Naive thymus-derived CD8-positive, alpha-beta T cell (primary cell): Measurements from ENCODE around the gene HLA-DQB1. TPM values are rescaled to one million over a fixed set of nuclear protein-coding genes. Genes with fewer than 3 reads are reported as not detected.
"Not testable (repeated sequence)": the region's sequence is repeated elsewhere in the genome, so short reads cannot be mapped to it uniquely, and the experiment has no call there.

Experiments used
- ATAC-seq, 2 donors: fragments of 150-1000 bp; cut with Tn5 transposase in 1 of 2; sonication (Bioruptor Pico), chemical (Tn5 transposase) in 1 of 2; 1 replicate in 1 of 2; 2 replicates in 1 of 2; pipeline ENCODE4 v1.10.0; 2021; ENCODE audit warnings: mild to moderate bottlenecking in 2 of 2, moderate library complexity in 2 of 2
- POLR2A ChIA-PET: fragments of 350-600 bp; sonication (Branson Sonifier 250); formaldehyde crosslinking; loops from one replicate; lab custom pipeline; 2021; ENCODE audit warnings: antibody characterized with exemption; lab: Charles Lee
- DNase-seq, 10 donors: peaks; one replicate each; pipeline versions ENCODE4 v3.0.0 to v3.0.0-alpha.2; 2020 to 2022
- H3K27ac Mint-ChIP-seq, 10 donors: one replicate each; pipeline ENCODE4 v1.8.0; 2020 to 2022; ENCODE audit warnings: mild to moderate bottlenecking in 10 of 10, mixed read lengths in 10 of 10, moderate library complexity in 4 of 10, inconsistent platforms in 1 of 10
- H3K27me3 Mint-ChIP-seq, 5 donors: one replicate each; pipeline ENCODE4 v1.8.0; 2021 to 2022; ENCODE audit warnings: mixed read lengths in 5 of 5
- H3K36me3 Mint-ChIP-seq, 3 donors: one replicate each; pipeline ENCODE4 v1.8.0; 2020 to 2022; ENCODE audit warnings: mixed read lengths in 3 of 3, mild to moderate bottlenecking in 2 of 3, inconsistent platforms in 1 of 3
- H3K4me1 Mint-ChIP-seq, 4 donors: one replicate each; pipeline ENCODE4 v1.8.0; 2021 to 2022; ENCODE audit warnings: mixed read lengths in 4 of 4
- H3K4me3 Mint-ChIP-seq, 10 donors: one replicate each; pipeline ENCODE4 v1.8.0; 2020 to 2022; ENCODE audit warnings: mild to moderate bottlenecking in 10 of 10, mixed read lengths in 10 of 10, moderate library complexity in 6 of 10, inconsistent platforms in 1 of 10
- H3K9me3 Mint-ChIP-seq, 9 donors: one replicate each; pipeline ENCODE4 v1.8.0; 2020 to 2022; ENCODE audit warnings: mixed read lengths in 9 of 9, mild to moderate bottlenecking in 3 of 9, inconsistent platforms in 1 of 9, moderate library complexity in 1 of 9
- polyA plus RNA-seq, 3 donors: library from polyadenylated mRNA; unstranded; fragments of 300-500 nt; fragmentation: Illumina TruSeq; gene quantifications; one replicate each; pipeline ENCODE4 v1.2.3, GENCODE V29; 2021
- total RNA-seq, 8 experiments: library from RNA in 2 of 8; stranded (reverse) in 2 of 8; gene quantifications; one replicate each; pipeline ENCODE4 v1.2.3 and lab custom pipeline; 2021 to 2026

HLA-DQB1 gene
- total and polyA plus RNA-seq, 5 experiments from 2014 or later, result 1.4 to 22.9 (median 13.6) TPM

DNA sequence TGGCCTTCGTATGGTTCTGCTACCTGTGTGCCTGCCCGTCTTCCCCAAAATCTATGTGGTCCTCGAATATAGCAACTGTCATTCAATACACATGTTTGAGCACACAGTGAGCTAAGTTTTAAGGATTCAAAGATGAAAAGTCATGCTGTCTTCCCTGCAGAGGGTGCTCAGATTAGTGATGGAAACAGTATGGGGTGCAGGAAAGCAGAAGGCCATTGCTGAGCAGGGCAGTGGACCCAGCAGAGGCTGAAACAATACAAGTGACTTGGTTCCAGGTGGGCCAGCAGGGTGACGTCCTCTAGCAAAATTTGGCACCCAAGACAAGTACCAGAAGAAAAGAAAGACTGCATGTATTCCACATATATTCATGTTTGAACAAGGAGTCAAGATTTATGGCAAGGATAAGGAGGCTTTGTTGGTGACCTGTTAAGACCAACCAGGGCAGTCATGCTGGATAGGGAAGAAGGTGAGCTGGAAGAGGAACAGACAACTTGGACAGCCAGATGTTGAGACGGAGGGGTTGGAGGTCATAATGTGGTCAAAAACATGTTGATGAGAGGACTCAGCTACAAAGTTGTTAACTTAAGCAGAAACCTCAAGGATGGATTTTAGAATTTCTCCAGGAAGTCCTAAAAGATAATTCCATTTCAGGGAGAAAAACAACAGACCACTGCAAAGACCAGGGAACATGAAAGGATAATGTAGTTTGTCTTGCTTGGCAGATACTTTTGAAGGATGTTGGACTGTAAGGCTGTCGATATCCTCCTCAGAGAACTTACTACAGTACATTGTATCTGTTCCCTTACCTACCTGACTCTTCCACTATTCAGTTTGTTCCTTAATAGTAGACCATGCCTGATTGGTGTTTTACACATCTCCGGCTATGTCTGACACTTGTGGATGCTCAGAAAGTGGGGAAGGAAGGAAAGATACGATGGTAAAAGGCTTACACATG, 26.7 kb downstream of the HLA-DQB1 start:
- POLR2A ChIA-PET, result no interaction called here
- ATAC-seq, result no peak
- no peak for DNase-seq
- peaks cover 0 to 2% (median 0%) of the 10 kb centered on the region in 9 donors for H3K9me3 Mint-ChIP-seq
- no peaks in the 10 kb centered on the region for H3K36me3 Mint-ChIP-seq
- H3K27me3 Mint-ChIP-seq, result peaks cover 0 to 17% (median 5%) of the 10 kb centered on the region in 5 donors
- H3K4me3 Mint-ChIP-seq, result peak overlapping the region in 3 of 10 donors; percentile 1 to 90 (median 15)
- peak overlapping the region in 1 of 10 donors; percentile 12 for H3K27ac Mint-ChIP-seq
- H3K4me1 Mint-ChIP-seq, result peaks cover 0 to 64% (median 17%) of the 10 kb centered on the region in 4 donors

DNA sequence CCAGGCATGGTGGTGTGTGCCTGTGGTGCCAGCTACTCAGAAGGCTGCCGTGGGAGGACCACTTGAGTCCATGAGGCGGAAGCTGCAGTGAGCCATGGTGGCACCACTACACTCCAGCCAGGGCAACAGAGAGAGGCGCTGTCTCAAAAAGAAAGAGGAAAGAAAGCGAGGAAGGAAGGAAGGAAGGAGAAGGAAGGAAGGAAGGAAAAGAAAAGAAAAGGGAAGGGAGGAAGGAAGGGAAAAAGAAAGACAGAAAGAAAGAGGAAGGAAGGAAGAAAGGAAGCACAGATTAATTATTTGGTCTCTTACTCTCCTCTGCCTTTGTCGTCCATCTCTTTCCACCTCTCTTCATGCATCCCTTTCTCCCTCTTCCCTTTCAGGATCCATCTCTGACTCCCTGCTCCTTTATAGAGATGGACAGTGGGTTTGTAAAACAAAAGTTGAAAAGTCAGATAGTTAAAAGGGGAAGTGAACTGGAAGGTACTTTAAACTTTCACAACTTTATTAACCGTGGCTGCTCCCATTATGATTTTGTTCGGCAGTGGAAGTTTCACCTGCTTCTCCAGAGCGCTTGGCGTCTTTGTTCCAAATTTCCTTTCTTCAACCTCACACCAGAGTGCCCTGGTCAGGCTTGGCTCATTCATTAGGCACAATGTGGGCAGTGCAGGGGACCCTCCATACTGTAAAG, 27.8 kb downstream of the HLA-DQB1 start:
- peaks cover 0 to 2% (median 0%) of the 10 kb centered on the region in 3 donors for H3K36me3 Mint-ChIP-seq
- POLR2A ChIA-PET, result interaction anchor here (2.8 kb wide), 1 partner anchor 15 kb away, joined by 9 read pairs; no protein-coding TSS in a partner anchor
- H3K27me3 Mint-ChIP-seq, result peaks cover 0 to 17% (median 5%) of the 10 kb centered on the region in 5 donors
- peak overlapping the region in 4 of 10 donors; percentile 56 to 78 (median 66) for H3K27ac Mint-ChIP-seq
- no peaks in the 10 kb centered on the region for H3K9me3 Mint-ChIP-seq
- peak overlapping the region in 3 of 10 donors; percentile 66 to 90 (median 77) for H3K4me3 Mint-ChIP-seq
- peaks cover 0 to 74% (median 20%) of the 10 kb centered on the region in 4 donors for H3K4me1 Mint-ChIP-seq
- ATAC-seq (no peak), DNase-seq (no peak)

DNA sequence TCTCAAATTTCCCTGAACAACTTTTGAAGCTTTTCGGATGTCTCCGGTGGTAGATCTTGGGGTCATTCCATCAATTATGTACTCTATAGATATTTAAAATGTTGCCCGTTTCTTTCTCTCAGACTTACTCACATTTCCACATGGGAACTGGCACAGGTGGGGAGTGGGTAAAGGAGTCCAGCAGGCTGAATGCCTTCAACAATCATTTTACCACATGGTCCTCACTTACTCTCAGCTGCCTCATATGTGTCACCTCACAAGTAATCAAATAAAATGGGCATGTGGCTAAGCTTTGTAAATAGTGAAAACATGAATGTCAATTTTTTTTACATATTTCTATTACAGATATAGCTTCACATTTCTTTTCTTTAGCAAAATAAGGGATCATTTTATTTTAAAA, 28.6 kb downstream of the HLA-DQB1 start:
- Mint-ChIP-seq H3K9me3 (no peaks in the 10 kb centered on the region), H3K27ac (peak overlapping the region in 2 of 10 donors; percentile 60 to 75), H3K27me3 (peaks cover 0 to 17% (median 2%) of the 10 kb centered on the region in 5 donors), H3K4me1 (peaks cover 0 to 69% (median 20%) of the 10 kb centered on the region in 4 donors), H3K4me3 (peak overlapping the region in 2 of 10 donors; percentile 40 to 90), H3K36me3 (peaks cover 0 to 2% (median 0%) of the 10 kb centered on the region in 3 donors)
- POLR2A ChIA-PET, result interaction anchor here (2.8 kb wide), 1 partner anchor 15 kb away, joined by 9 read pairs; no protein-coding TSS in a partner anchor
- ATAC-seq, result no peak
- no peak for DNase-seq

DNA sequence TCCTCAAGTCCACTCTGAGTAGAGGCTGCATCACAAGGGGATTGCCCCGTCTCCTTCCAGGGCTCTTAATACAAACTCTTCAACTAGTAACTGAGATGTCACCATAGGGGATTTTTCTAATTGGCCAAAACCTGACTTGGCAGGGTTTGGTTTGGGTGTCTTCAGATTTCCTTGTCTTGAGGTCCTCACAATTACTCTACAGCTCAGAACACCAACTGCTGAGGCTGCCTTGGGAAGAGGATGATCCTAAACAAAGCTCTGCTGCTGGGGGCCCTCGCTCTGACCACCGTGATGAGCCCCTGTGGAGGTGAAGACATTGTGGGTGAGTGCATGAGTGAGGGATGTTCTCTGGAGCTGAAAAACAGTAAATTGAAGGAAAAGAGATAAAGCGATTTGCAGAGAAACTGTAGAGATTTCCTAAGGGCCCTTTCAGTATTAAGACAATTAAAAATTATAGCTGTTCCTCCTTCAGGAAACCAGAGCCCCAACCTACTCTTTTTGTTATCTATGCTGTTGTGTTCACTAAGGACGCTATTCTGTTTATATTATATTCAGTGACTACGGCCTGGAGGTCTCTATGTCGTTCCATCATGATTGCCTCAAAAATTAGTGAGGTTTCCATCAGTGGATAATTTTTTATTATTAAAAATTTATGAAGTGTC, 29.1 kb downstream of the HLA-DQB1 start, which contains the start of gene HLA-DQA1:
Gene HLA-DQA1 (plus strand): TSS at position 188 of the 662 bp plus-strand sequence. CDS start 53 bp downstream, at position 241.
- peaks cover 0 to 69% (median 18%) of the 10 kb centered on the region in 4 donors for H3K4me1 Mint-ChIP-seq

DNA sequence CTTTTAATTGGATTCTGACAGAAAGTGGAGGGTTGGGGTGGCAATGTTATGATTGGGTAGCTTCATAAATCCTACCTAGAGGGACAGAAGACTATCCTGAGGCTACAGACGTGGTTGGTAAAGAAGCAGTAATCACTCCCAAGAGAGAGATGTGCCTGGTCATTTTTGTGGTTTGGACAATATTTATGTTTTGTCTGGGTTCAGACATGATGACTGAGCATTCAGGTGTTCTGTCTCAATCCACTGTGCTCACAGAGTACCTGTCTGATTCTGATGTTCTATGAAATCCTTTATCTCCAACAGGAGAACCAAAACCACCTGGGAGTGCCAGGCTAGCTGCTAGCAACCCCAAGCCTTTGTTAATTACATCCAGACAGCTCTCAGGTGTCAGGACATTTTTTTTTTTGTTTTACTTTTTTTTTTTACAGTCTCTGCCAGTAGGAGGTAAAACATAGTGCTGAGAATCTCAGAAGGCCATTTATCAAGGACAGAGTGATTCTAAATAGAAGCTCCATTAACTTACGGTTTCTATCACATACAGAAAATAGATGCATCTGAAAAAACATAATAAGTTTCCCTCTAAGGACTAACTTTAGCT, 30.8 kb downstream of the HLA-DQB1 start:
- no peak for ATAC-seq
- Mint-ChIP-seq H3K27me3 (peaks cover 0 to 17% (median 2%) of the 10 kb centered on the region in 5 donors), H3K36me3 (peaks cover 0 to 2% (median 0%) of the 10 kb centered on the region in 3 donors), H3K4me1 (peaks cover 0 to 56% (median 8%) of the 10 kb centered on the region in 4 donors), H3K9me3 (no peaks in the 10 kb centered on the region), H3K4me3 (no peak overlapping the region), H3K27ac (peak overlapping the region in 1 of 10 donors; percentile 45)
- POLR2A ChIA-PET, result interaction anchor here (2.8 kb wide), 1 partner anchor 12 kb away, joined by 9 read pairs; no protein-coding TSS in a partner anchor
- DNase-seq, result no peak

More for the DNA sequence above, 29.1 kb downstream of the HLA-DQB1 start, which contains the start of gene HLA-DQA1:
- peak in 1 of 10 donors; percentile 8 for DNase-seq
- H3K27ac Mint-ChIP-seq, result peak within 1 kb of the TSS in 6 of 10 donors; percentile 8 to 87 (median 78)
- H3K27me3 Mint-ChIP-seq, result peaks cover 0 to 17% (median 2%) of the 10 kb centered on the region in 5 donors
- POLR2A ChIA-PET, result interaction anchor here (2.8 kb wide), 1 partner anchor 14 kb away, joined by 9 read pairs; no protein-coding TSS in a partner anchor
- peak within 1 kb of the TSS in 4 of 10 donors; percentile 50 to 90 (median 69) for H3K4me3 Mint-ChIP-seq
- H3K9me3 Mint-ChIP-seq, result no peaks in the 10 kb centered on the region
- H3K36me3 Mint-ChIP-seq, result peaks cover 0 to 2% (median 0%) of the 10 kb centered on the region in 3 donors
- peak in 1 of 2 donors; percentile 41 for ATAC-seq

DNA sequence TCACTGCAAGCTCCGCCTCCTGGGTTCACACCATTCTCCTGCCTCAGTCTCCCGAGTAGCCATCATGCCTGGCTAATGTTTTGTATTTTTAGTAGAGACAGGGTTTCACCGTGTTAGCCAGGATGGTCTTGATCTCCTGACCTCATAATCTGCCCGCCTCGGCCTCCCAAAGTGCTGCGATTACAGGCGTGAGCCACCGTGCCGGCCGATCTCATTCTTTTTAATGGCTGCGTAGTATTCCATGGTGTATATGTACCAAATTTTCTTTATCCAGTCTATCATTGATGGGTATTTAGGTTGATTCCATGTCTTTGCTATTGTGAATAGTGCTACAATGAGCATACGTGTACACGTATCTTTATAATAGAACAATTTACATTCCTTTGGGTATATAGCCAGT, 36.7 kb downstream of the HLA-DQB1 start:
- H3K27me3 Mint-ChIP-seq, ATAC-seq, H3K4me3 Mint-ChIP-seq, H3K9me3 Mint-ChIP-seq, H3K27ac Mint-ChIP-seq, DNase-seq, POLR2A ChIA-PET, H3K36me3 Mint-ChIP-seq: not testable (repeated sequence)
- H3K4me1 Mint-ChIP-seq, result peaks cover 6 to 52% (median 11%) of the 10 kb centered on the region in 4 donors

DNA sequence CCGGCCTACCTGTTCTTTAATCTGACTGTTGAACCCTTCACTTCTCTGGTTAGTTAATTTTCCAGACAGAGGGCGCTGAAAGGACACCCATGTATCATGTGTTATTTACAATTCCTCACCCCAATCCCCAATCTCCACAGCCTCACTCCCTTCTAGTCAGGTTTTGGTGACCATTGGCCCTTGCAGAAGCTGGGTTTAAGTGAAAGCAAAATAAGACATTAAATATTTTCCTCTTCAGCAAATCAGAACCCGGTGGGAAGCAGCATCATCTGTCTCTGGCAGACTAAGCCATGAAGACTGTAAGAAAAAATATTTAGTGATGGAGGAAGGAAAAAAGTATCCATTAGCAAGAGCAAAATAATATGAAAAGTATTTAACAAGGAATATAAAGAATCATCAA, 38.6 kb downstream of the HLA-DQB1 start:
- Mint-ChIP-seq H3K27ac (peak overlapping the region in 5 of 10 donors; percentile 13 to 74 (median 42)), H3K36me3 (no peaks in the 10 kb centered on the region), H3K4me3 (peak overlapping the region in 3 of 10 donors; percentile 32 to 67 (median 66)), H3K9me3 (no peaks in the 10 kb centered on the region), H3K27me3 (no peaks in the 10 kb centered on the region), H3K4me1 (peaks cover 16 to 58% (median 22%) of the 10 kb centered on the region in 4 donors)
- DNase-seq (peak in 5 of 10 donors; percentile 11 to 58 (median 22)), ATAC-seq (no peak)
- POLR2A ChIA-PET, result no interaction called here

DNA sequence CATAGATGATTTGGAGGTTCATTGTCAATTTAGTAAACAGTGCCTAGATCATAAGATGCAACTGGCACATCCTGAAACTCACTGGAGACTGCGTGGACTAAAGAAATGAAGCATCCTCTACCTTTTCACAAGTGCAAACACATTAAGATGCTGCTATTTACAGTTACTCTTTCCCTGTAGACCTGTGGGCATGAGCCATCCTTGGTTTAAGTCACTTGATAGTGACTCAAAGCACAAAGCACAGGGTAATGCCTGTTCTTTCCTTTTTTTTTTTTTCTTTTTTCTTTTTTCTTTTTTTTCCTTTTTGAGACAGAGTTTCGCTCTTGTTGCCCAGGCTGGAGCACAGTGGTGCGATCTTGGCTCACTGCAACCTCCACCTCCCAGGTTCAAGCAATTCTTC, 39.2 kb downstream of the HLA-DQB1 start:
- peak overlapping the region in 3 of 10 donors; percentile 29 to 65 (median 29) for H3K27ac Mint-ChIP-seq

DNA sequence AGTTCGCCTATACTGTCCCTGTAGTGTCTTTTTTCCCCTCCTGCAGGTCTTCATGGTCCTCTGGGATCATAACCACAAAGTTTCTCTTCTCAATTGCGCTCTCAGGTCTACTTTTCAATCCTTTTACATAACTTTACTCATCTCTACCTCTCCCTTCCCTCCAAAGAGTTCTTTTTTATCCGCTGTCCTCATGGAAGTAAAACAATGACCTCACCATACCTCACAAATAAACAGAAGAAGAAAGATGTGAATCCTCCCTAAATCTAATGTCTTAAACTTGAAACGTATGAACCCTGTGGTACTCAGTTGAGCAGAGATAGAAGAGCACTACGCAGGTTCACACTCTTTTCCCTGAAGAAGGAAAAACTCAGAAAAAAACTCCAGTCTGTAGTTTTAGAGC, 41.3 kb downstream of the HLA-DQB1 start:
- peak overlapping the region in 4 of 10 donors; percentile 19 to 59 (median 28) for H3K4me3 Mint-ChIP-seq
- H3K27ac Mint-ChIP-seq, result peak overlapping the region in 8 of 10 donors; percentile 25 to 88 (median 66)
- POLR2A ChIA-PET, result no interaction called here
- no peaks in the 10 kb centered on the region for H3K9me3 Mint-ChIP-seq
- H3K27me3 Mint-ChIP-seq, result no peaks in the 10 kb centered on the region
- ATAC-seq, result no peak
- peaks cover 23 to 69% (median 34%) of the 10 kb centered on the region in 4 donors for H3K4me1 Mint-ChIP-seq
- no peaks in the 10 kb centered on the region for H3K36me3 Mint-ChIP-seq
- no peak for DNase-seq

More for the DNA sequence above, 39.2 kb downstream of the HLA-DQB1 start:
- H3K4me1 Mint-ChIP-seq, result peaks cover 21 to 58% (median 28%) of the 10 kb centered on the region in 4 donors
- ATAC-seq, result no peak
- no peaks in the 10 kb centered on the region for H3K9me3 Mint-ChIP-seq
- no peaks in the 10 kb centered on the region for H3K36me3 Mint-ChIP-seq
- H3K27me3 Mint-ChIP-seq, result no peaks in the 10 kb centered on the region
- POLR2A ChIA-PET, result no interaction called here
- no peak overlapping the region for H3K4me3 Mint-ChIP-seq
- no peak for DNase-seq

DNA sequence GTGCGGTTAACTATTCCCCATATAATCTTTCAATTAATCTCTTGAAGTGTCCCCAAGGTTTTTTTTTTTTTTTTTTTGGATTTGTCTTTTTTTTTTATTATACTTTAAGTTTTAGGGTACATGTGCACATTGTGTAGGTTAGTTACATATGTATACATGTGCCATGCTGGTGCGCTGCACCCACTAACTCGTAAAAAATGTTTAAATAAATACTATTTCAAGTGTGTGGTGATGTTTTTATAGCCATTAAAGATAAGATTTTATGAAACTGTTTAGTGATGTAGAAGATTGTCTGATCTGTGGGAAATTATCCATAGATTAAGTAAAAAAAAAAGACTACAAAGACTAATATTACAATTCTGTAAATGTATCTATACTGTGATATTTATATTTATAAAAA, 41.9 kb downstream of the HLA-DQB1 start:
- H3K27ac Mint-ChIP-seq, result peak overlapping the region in 5 of 10 donors; percentile 25 to 89 (median 74)
- POLR2A ChIA-PET, result no interaction called here
- H3K27me3 Mint-ChIP-seq, result no peaks in the 10 kb centered on the region
- H3K4me1 Mint-ChIP-seq, result peaks cover 23 to 69% (median 34%) of the 10 kb centered on the region in 4 donors
- H3K36me3 Mint-ChIP-seq, result no peaks in the 10 kb centered on the region
- peak overlapping the region in 2 of 10 donors; percentile 16 to 19 for H3K4me3 Mint-ChIP-seq
- no peaks in the 10 kb centered on the region for H3K9me3 Mint-ChIP-seq
- no peak for DNase-seq
- ATAC-seq, result no peak

DNA sequence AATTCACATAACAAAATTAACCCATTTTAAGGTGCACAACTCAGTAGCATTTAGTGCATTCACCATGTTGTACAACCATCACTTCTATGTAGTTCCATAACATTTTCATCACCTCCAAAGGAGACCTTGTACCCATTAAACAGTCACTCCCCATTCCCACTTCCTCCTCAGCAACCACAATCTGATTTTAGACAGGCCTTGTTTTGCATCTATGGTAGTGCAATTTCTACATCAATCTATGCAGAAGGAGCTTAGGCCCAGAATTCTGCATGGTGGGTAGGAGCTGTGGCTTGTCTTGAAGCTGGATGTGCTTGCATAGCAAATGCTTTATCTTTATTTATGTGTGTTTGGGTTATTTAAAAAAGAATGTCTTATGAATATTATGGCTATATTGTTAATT, 42.8 kb downstream of the HLA-DQB1 start:
- DNase-seq (peak in 2 of 10 donors; percentile 4 to 28), ATAC-seq (no peak)
- Mint-ChIP-seq H3K27ac (peak overlapping the region in 9 of 10 donors; percentile 50 to 94 (median 82)), H3K27me3 (no peaks in the 10 kb centered on the region), H3K4me3 (peak overlapping the region in 7 of 10 donors; percentile 7 to 68 (median 51)), H3K36me3 (no peaks in the 10 kb centered on the region), H3K9me3 (peaks cover 0 to 4% (median 0%) of the 10 kb centered on the region in 9 donors), H3K4me1 (peaks cover 23 to 69% (median 34%) of the 10 kb centered on the region in 4 donors)
- POLR2A ChIA-PET, result interaction anchor here (0.8 to 1.7 kb wide), 2 partner anchors 13 to 37 kb away, joined by 3 to 9 read pairs; partner anchors contain the start of gene HLA-DQA1
